ENCODE data around the gene HTR2C.
"Not testable (repeated sequence)": the region's sequence is repeated elsewhere in the genome, so short reads cannot be mapped to it uniquely, and the experiment has no call there.

The HTR2C gene

DNA sequence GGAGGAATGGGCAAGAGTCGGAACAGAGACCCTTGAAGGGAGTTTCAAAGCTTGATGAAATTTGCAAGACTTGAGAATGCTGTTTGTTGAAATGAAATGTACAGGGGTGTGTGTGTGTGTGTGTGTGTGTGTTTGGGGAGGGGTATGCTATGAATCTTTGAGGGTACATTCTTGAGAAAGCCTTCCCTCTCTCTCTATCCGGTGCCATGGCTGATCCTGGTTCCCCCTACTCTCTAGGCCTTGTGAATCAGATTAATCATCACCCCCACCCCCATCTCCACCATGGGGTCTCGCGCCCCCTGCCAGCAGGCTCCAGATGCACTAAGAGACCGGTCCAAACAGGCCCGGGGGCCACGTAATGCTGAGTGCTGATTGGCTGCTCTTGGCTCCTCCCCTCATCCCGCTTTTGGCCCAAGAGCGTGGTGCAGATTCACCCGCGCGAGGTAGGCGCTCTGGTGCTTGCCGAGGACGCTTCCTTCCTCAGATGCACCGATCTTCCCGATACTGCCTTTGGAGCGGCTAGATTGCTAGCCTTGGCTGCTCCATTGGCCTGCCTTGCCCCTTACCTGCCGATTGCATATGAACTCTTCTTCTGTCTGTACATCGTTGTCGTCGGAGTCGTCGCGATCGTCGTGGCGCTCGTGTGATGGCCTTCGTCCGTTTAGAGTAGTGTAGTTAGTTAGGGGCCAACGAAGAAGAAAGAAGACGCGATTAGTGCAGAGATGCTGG lies at the start of gene HTR2C:
HTR2C (plus strand) TSS at position 441 of the 729 bp plus-strand sequence. CDS start 142,851 bp downstream, outside the sequence.
- no peak for DNase-seq

DNA sequence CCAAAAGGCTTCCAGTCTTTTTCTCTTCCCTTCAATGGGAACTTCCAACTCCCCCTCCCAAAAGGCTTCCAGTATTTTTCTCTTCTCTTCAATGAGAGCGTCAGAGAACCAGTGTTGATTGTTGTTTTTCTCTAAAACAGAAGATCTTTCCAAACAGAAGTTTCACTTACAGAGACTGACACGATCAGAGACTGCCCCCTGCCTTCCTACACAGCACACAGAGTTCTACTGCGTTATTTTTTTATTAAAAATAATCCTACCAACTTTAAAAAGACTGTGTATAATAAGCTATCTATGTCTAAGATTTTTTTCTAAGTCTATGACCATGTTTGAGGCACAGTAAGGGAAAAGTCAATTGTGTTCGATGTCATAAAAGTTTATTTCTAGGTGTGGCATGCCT lies 3.5 kb upstream of the HTR2C start:
- DNase-seq = no peak

DNA sequence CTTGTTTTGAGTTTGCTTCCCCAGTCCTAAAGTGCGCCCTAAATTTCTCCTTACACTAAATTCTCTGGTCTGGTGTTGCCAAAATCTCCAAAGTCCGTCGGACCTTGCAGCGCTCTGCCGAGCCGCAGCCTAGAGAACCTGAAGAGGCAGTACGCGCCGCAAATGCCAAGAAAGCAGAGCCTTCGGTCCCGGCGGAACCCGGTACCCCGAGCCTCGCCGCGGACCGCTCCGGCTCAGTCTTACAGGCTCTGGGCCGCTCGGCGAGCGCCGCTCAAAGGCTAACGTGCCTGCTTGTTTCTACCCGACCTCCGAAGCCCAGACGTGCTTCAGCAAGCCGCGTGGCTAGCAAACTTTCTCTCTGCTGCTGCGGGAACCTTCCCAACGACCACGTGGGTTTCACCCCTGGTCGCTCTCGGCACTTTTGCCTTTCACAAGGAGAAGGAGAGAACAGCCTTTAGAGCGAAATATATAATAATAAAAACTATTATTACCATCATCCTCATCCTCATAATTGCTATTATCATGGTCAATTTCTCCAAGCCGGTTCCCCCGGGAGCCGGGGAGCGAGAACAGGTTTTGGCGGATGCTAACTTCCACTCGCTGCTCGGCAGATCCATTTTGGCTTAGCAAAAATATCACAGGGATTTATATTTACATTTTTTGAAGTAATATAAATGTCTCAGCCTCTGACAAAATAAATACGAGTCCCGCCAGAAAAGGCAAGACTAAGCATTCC lies 2.2 kb upstream of the HTR2C start:
- no peak for DNase-seq

DNA sequence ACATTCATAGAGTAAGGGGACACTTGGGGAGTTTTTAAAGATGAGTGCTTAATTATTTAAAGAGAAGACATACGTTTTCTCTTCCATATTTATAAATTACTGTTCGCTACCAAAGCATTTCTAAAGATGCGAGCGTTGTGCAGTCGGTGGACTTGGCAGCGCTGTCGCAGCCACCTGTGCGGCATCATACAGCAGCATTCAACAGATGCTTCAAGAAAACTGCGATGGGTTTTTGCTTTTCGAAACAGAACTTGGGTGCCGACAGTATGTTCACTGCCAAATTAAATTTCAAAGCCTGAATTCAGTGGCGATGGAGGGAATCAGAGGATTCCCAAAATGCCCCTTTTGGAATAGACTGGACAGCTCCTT lies 1.6 kb upstream of the HTR2C start:
- DNase-seq = no peak

- no peak for DNase-seq
Measured at GRCh38 chrX:114582698-114583395, 1.0 kb upstream of the HTR2C start.

- no peak for DNase-seq
Measured at GRCh38 chrX:114584375-114584943, 573 bp downstream of the HTR2C start.

GRCh38 chrX:114584983-114585842 lies 1.3 kb downstream of the HTR2C start:
- no peak for DNase-seq

DNA sequence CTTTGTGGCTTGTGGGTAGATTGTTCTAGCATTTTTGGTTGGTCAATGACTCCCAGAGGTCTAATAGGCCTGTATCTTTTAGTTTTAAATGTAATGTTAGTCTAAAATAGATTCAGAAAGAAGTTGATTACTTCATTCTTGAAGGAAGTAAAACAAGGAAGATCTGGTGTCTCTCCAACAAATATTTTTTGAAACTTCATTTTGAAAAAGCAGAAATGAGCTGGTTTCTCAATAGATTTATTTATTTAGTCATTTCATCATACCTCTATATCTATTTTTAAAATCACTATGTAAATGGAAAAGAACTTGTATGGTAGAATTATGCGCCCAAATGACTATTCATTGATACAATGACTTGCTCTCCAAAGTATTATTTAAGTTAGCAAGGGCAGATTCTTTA lies 7.2 kb downstream of the HTR2C start:
- no peak for DNase-seq

- DNase-seq = no peak
Measured at GRCh38 chrX:114599305-114599704, 15.4 kb downstream of the HTR2C start.

DNA sequence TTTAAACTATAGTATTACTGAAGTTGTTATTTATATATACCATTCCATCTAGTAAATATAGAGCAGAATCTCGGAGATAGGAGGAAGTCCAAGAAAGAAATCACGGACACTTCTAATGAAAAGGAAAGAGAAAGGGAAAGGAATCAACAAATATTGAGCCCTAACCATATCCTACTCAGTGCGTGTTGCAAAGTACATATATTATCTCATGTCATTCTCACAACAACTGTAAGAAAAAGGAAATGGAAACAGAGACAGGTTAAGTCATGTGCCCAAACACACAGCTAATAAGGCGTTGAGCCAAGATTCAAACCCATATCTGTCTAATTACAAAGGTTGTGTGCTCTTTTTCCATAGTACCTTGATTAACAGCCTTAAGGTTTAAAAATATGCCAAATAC lies 16.0 kb downstream of the HTR2C start:
- no peak for DNase-seq

GRCh38 chrX:114606619-114607018 lies 22.7 kb downstream of the HTR2C start:
- DNase-seq = not testable (repeated sequence)

- peak; percentile 4 for DNase-seq
Measured at GRCh38 chrX:114611018-114611619, 27.2 kb downstream of the HTR2C start.

DNA sequence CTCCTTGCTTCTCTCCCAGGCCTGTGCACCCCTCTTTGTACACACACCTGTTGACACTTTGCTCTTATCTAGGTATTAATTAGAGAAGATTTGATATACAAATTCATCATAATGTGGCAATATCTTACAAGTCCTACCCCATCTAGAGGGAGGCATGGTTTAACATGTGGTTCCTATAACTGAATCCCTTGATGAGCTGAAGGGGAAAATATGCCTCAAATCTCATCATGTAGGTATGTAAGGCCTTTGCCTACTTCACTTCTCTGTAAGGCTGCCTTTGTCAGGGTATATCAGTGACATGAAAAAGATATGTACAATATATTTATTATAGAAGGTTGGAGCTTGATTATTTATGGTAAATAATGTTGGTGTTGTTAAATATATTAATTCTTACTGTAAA lies 31.9 kb downstream of the HTR2C start:
- DNase-seq = no peak

DNA sequence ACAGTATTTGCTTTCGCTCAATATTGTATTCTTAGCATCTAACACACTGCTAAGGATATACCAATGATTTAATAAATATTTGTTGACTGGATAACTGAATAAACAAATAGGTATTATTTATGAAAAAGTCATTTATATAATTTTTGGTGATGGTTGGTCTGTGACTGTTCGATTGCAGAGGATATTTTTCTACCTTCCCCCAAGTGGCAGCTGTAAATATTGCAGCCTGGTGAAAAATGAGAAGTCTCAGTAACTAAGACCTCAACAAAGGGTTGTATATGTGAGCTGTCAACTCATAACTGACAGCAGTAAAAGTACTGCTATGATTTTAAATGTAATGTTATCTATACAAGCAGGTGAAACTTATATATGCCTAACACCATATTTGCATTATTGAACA lies 36.0 kb downstream of the HTR2C start:
- no peak for DNase-seq

DNA sequence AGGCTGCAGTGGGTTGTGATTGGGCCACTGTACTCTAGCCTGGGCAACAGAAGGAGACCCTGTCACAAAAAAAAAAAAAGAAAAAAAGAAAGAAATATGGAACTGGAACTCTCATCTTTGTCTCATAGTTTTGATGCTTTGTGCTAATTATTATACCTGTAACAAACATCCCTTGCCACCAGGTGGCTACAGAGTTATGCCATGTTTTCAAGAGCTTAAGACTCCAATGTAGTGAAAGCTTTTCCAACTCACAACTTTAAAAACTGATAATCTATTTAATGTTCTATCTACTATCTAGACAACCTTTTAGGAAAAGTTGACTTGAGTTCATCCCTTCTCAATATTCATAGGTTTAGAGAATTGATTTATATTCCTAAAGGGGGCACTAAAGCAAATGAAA lies 42.4 kb downstream of the HTR2C start:
- DNase-seq = no peak

DNA sequence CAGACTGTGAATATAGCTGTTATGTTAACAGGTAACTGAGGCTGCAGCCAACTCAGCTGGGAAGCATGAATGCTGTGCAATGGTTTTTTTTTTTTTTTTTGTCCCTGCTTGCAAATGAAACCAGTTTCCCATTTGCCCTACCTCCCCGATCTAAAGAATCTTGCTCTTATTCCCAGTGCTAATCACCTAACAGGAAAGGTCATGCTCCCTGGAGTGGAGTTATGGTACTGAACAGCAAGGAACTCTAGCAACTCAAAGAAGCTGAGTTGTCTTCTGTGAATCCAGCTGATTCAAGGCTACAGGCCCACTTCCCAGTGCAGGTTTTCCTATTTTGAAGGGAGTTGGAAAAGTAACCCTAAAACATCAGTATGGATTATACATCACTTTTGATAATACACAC lies 52.1 kb downstream of the HTR2C start:
- no peak for DNase-seq

DNA sequence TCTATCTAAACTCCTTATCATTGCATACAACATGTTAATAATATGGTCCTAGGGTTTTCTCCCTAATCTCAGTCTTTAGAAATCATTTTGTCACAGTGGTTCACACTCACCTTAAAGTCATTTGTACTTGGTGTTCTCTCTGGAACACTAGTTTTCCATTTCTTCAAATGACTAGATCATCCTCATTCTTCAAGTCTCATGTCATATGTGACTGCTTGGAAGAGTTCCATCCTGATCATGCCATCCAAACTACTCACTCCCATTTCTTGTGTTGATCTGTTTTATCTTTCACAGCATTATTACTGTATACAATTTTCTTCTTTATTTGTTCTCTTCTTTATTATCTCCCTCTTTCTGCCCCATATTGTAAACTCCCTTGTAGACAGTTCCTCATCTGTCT lies 66.5 kb downstream of the HTR2C start:
- no peak for DNase-seq

GRCh38 chrX:114675365-114675764 lies 91.5 kb downstream of the HTR2C start:
- DNase-seq = no peak

DNA sequence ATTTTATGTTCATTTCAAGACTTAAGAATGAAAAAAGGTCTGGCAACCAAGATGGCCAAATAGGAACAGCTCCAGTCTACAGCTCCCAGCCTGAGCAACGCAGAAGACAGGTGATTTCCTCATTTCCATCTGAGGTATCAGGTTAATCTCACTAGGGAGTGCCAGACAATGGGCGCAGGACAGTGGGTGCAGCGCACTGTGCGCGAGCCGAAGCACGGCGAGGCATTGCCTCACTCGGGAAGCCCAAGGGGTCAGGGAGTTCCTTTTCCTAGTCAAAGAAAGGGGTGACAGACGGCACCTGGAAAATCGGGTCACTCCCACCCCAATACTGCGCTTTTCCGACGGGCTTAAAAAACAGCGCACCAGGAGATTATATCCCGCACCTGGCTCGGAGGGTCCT lies 116.6 kb downstream of the HTR2C start:
- DNase-seq = not testable (repeated sequence)

DNA sequence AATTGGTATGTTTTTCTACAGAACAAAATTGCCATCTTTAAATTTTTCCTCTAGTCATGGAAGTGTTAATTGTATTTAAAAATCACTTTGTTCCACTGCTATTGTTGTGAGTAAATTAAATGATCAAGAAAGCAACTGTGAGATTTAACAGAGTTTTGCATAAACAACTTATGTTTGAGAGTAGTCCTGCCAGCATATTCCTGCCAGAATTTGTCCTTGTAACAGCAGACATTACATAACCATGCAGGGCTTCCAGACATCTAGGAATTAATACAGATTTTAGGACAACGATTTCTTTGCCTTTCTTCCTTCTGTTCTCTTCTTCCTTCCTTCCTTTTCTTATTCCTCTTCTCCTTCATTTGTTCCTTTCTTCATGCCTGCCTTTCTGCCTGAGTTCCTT lies 125.5 kb downstream of the HTR2C start:
- no peak for DNase-seq

DNA sequence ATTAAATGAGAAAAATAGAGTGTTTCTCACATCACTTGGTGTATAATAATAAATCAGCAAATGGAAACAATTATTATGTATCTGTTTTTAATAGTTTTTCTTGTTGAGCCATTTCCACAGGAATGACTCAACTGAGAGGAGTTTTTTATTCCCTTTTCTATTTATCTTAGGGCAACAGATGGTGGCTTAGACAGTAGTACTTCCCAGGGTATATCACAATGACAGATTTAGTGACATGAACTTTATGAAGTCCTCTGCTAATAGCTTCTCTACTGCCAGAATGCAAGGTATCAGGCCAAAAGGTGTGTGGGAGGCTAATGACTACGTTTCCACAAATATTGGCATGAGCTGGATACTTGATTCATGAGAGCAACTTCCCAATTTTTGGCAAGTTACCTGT lies 126.7 kb downstream of the HTR2C start:
- DNase-seq = no peak

- DNase-seq = no peak
Measured at GRCh38 chrX:114712466-114712865, 128.6 kb downstream of the HTR2C start.

All from stimulated activated CD4-positive, alpha-beta T cell treated with anti-CD3 and anti-CD28 coated beads, Interleukin-4, amount 100 ng/mL, for 24 hours (primary cell).